RWPE2 (cell line): ENCODE results near the gene CLEC10A.

Source experiments
- ATAC-seq: fragments of 200-7000 bp; cut with Tn5 transposase; 3 replicates; pipeline ENCODE4 v1.9.1; 2021; ENCODE audit warnings: low read depth
- DNase-seq: peaks from one replicate; pipeline ENCODE4 v3.0.0-alpha.2; 2020; ENCODE audit warnings: low spot score
- H3K27ac ChIP-seq: fragments of 450-650 bp; 2 replicates; pipeline ENCODE4 v1.5.1; 2017; ENCODE audit warnings: mild to moderate bottlenecking; ENCODE audit not compliant: poor library complexity, severe bottlenecking
- H3K27me3 ChIP-seq: fragments of 250-450 bp; sonication (Bioruptor Pico); 2 replicates; pipeline ENCODE4 v1.5.1; 2021; ENCODE audit warnings: mild to moderate bottlenecking, moderate library complexity; ENCODE audit not compliant: insufficient read depth, poor library complexity, severe bottlenecking
- H3K36me3 ChIP-seq: fragments of 250-450 bp; sonication (Bioruptor Pico); 2 replicates; pipeline ENCODE4 v1.5.1; 2020; ENCODE audit warnings: low read depth, mild to moderate bottlenecking, moderate library complexity
- H3K4me1 ChIP-seq: fragments of 250-450 bp; sonication (Bioruptor Pico); 2 replicates; pipeline ENCODE4 v1.5.1; 2021; ENCODE audit warnings: mild to moderate bottlenecking, moderate library complexity; ENCODE audit not compliant: insufficient read depth, poor library complexity, severe bottlenecking
- H3K4me3 ChIP-seq: fragments of 250-450 bp; sonication (Bioruptor Pico); 2 replicates; pipeline ENCODE4 v1.5.1; 2021; ENCODE audit warnings: mild to moderate bottlenecking, moderate library complexity; ENCODE audit not compliant: severe bottlenecking
- H3K9me3 ChIP-seq: fragments of 250-450 bp; sonication (Bioruptor Pico); 2 replicates; pipeline ENCODE4 v1.5.1; 2021; ENCODE audit warnings: mild to moderate bottlenecking, moderate library complexity; ENCODE audit not compliant: severe bottlenecking
- TF ChIP-seq, protein P1 (sequence below): fragments of 450-650 bp; IDR thresholded peaks from one replicate; pipeline ENCODE4 v1.5.1; 2017; ENCODE audit warnings: mild to moderate bottlenecking, moderate library complexity; ENCODE audit not compliant: poor library complexity, severe bottlenecking

The CLEC10A gene

DNA sequence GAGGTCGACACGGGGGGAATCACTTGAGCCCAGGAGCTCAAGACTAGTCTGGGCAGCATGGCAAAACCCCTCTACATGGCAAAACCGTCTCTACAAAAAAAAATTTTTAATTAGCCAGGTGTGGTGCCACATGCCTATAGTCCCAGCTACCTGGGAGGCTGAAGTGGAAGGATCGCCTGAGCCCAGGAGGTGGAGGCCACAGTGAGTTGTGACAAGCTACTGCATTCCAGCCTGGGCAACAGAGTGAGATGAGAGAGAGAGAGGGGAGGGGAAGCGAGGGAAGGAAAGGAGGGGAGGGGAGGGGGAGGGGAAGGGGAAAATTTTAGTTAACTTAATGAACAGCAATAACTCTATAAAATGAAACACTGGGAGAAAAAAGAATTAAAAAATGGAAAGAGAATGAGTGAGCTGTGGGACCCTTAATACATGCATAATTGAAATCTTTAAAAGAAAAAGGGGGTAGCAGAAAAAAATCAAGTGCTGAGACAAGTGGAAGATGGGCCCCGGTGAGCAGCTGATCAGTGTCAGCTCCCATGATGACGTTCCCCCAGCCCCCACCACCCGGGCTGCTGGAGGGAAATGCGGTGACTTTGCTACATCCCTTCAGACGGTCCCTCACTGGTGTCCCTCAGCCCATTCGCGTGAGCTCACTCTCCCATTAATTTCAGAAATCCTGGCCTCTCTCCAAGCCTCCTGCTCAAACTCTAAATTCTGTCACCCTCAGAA lies 31.9 kb upstream of the CLEC10A start:
- H3K4me1 ChIP-seq, result no peaks in the 10 kb centered on the region

GRCh38 chr17:7110617-7111306 lies 30.7 kb upstream of the CLEC10A start:
- TF ChIP-seq, protein P1, sequence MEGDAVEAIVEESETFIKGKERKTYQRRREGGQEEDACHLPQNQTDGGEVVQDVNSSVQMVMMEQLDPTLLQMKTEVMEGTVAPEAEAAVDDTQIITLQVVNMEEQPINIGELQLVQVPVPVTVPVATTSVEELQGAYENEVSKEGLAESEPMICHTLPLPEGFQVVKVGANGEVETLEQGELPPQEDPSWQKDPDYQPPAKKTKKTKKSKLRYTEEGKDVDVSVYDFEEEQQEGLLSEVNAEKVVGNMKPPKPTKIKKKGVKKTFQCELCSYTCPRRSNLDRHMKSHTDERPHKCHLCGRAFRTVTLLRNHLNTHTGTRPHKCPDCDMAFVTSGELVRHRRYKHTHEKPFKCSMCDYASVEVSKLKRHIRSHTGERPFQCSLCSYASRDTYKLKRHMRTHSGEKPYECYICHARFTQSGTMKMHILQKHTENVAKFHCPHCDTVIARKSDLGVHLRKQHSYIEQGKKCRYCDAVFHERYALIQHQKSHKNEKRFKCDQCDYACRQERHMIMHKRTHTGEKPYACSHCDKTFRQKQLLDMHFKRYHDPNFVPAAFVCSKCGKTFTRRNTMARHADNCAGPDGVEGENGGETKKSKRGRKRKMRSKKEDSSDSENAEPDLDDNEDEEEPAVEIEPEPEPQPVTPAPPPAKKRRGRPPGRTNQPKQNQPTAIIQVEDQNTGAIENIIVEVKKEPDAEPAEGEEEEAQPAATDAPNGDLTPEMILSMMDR, result no peak
- Histone ChIP-seq H3K27ac (no peak overlapping the region), H3K4me3 (no peak overlapping the region), H3K27me3 (no peaks in the 10 kb centered on the region), H3K4me1 (no peaks in the 10 kb centered on the region), H3K36me3 (no peaks in the 10 kb centered on the region), H3K9me3 (no peaks in the 10 kb centered on the region)
- no peak for ATAC-seq
- DNase-seq, result no peak

More for the DNA sequence above, 31.9 kb upstream of the CLEC10A start:
- Histone ChIP-seq H3K36me3 (no peaks in the 10 kb centered on the region), H3K4me3 (no peak overlapping the region), H3K27ac (no peak overlapping the region), H3K9me3 (no peaks in the 10 kb centered on the region), H3K27me3 (no peaks in the 10 kb centered on the region)
- TF ChIP-seq, protein P1, result no peak
- DNase-seq, result no peak
- no peak for ATAC-seq

- no peak overlapping the region for H3K4me3 ChIP-seq
- no peaks in the 10 kb centered on the region for H3K36me3 ChIP-seq
- H3K9me3 ChIP-seq, result no peaks in the 10 kb centered on the region
- ATAC-seq (no peak), DNase-seq (no peak)
- TF ChIP-seq, protein P1, result no peak
- no peaks in the 10 kb centered on the region for H3K4me1 ChIP-seq
- H3K27ac ChIP-seq, result no peak overlapping the region
- no peaks in the 10 kb centered on the region for H3K27me3 ChIP-seq
These were observed 29.6 kb upstream of the CLEC10A start for GRCh38 chr17:7109461-7110322.

DNA sequence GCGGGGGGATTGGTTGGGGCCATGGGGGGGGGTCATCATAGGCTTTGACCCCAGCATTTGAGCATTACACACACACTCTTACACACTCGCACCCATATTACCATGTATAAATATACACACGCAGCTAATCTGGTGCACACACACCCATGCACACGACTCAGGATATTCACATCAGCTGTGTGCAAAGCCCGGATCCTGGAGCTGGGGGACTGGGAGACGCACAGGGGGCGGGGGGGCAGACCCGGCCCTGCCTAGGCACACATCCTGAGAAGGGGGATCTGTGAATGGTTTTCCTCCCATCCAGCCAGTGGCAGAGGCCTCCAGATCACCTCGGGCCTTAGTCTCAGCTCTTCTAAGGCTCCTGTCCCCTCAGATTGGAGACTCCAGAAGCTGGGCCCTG lies 28.9 kb upstream of the CLEC10A start:
- Histone ChIP-seq H3K9me3 (no peaks in the 10 kb centered on the region), H3K27ac (no peak overlapping the region), H3K4me1 (no peaks in the 10 kb centered on the region), H3K4me3 (no peak overlapping the region), H3K27me3 (no peaks in the 10 kb centered on the region), H3K36me3 (no peaks in the 10 kb centered on the region)
- DNase-seq (no peak), ATAC-seq (no peak)
- TF ChIP-seq, protein P1, result no peak
